Measurements from ENCODE around the gene C3orf49. TPM values are rescaled to one million over a fixed set of nuclear protein-coding genes. Genes with fewer than 3 reads are reported as not detected.

C3orf49 gene
- total RNA-seq, 4 donors from 2014 or later, result not detected

DNA sequence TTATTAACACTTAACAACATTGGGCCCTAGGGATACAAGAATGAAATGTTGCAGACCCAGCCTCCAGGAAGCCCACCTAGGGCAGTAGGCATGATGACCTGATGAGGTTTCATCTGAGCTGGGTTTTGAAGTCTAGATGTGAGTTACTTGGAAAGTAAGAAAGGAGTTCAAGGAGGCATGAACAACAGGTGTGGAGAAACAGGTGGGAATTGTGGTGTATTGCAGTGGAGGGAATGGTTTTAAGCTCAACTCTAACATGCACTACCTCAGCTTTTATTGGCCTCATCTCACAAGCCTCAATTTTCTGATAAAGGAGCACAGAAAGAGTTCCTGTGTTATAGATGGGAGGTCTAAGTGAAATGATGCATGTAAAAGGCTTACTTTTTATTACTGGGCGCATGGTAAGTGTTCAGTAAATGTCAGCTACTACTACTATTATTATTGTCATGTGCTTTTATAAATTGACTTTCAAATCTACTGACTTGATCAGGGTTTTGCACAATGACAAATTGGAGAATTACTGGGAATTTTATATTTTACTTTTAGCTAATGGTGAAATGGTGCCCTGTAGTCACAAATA, 73.8 kb downstream of the C3orf49 start:
- DNase-seq (no peak), ATAC-seq (no peak)
- in situ Hi-C loops (cut with MboI; ENCODE audit: low sequenced_read_pairs in 4 of 4), result no loop called here
- TF ChIP-seq POLR2A (IDR thresholded peaks at IDR 0.05), result no peak
- TF ChIP-seq, protein P1, sequence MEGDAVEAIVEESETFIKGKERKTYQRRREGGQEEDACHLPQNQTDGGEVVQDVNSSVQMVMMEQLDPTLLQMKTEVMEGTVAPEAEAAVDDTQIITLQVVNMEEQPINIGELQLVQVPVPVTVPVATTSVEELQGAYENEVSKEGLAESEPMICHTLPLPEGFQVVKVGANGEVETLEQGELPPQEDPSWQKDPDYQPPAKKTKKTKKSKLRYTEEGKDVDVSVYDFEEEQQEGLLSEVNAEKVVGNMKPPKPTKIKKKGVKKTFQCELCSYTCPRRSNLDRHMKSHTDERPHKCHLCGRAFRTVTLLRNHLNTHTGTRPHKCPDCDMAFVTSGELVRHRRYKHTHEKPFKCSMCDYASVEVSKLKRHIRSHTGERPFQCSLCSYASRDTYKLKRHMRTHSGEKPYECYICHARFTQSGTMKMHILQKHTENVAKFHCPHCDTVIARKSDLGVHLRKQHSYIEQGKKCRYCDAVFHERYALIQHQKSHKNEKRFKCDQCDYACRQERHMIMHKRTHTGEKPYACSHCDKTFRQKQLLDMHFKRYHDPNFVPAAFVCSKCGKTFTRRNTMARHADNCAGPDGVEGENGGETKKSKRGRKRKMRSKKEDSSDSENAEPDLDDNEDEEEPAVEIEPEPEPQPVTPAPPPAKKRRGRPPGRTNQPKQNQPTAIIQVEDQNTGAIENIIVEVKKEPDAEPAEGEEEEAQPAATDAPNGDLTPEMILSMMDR (IDR thresholded peaks at IDR 0.05 in 4 of 5, conservative IDR thresholded peaks at IDR 0.05 in 1 of 5), result no peak
- Histone ChIP-seq H3K9me3 (no peaks in the 10 kb centered on the region), H3K4me1 (peaks cover 38 to 51% of the 10 kb centered on the region in 2 donors), H3K27me3 (no peaks in the 10 kb centered on the region), H3K4me3 (no peak overlapping the region), H3K27ac (no peak overlapping the region), H3K36me3 (no peaks in the 10 kb centered on the region)
- intact Hi-C loops (cut with DNase I; ENCODE audit: low total_unique reads), result no loop called here

DNA sequence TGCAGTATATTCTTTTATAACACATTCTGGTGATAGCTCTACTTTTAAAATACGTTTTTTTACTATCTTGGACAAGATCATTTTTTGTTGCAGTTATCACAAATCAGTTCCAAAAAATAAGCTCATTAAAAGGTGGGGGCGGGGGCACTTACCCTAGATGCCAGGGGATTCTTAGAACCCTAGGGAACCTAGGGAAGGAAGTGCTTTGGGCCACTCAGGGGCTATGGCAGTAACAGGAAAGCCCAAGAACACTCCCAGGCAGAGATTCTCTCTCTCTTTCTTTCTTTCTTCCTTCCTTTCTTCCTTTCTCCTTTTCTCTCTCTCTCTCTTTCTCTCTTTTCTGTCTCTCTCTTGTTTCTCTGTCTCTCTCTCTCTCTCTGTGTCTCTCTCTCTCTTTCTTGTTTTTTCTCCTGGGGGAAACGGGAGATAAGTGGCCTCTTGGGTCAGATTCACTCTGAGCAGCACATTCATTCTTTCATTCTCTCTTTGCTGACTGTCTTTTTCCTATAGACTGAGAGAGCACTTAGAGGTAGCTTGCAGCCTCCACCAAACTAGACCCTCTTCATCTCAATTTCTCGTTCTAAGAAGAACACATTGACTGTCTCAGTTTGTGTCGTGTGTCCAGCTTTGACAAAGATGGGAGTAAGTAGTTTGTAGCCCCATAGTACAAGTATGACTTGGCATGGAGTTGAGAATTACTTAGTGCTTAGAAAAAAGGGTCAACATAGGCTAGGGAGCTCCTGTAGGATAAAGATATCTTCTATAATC, 76.5 kb downstream of the C3orf49 start:
- H3K4me1 ChIP-seq, result peaks cover 23 to 35% of the 10 kb centered on the region in 2 donors
- H3K36me3 ChIP-seq, result no peaks in the 10 kb centered on the region
- in situ Hi-C loops (cut with MboI; ENCODE audit: low sequenced_read_pairs in 4 of 4), result no loop called here
- H3K4me3 ChIP-seq, result no peak overlapping the region
- no peaks in the 10 kb centered on the region for H3K27me3 ChIP-seq
- no peak overlapping the region for H3K27ac ChIP-seq
- ATAC-seq, result no peak
- no peak for DNase-seq
- no peak for TF ChIP-seq POLR2A (IDR thresholded peaks at IDR 0.05)
- TF ChIP-seq, protein P1 (IDR thresholded peaks at IDR 0.05 in 4 of 5, conservative IDR thresholded peaks at IDR 0.05 in 1 of 5), result no peak
- no peaks in the 10 kb centered on the region for H3K9me3 ChIP-seq
- intact Hi-C loops (cut with DNase I; ENCODE audit: low total_unique reads), result no loop called here

DNA sequence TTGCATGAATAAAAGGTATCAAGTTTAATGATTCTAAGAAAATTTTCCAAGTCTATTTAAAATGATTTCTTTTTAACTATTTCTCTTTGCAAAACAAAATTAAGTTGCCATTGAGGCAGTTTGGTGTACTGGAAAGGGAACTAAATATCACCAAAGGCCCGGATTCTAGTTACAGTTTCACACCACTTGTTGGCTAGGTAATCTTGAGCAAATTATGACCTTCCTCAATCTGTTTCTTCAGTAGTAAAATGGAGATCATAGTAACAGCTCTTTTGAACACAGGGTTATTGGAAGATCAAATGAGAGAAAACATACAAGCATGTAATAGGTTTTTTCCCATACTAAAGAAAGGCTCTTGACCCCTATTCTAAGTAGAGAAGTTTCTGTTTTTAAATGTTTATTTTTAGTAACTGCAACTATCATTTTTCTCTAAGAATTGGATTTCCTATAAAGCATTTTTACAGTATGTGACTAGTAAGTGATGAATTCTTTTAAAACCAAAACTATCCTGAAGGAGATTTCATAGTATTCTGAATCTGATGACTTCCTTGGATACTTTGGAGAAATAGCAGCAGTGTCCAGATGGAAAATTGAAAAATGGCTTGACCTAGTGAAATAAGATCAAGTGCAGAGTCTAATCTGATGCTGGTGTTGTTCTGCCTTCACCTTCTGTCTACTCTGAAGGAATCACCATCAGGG, 77.4 kb downstream of the C3orf49 start:
- in situ Hi-C loops (cut with MboI; ENCODE audit: low sequenced_read_pairs in 4 of 4), result no loop called here
- DNase-seq, result no peak
- H3K9me3 ChIP-seq, result no peaks in the 10 kb centered on the region
- no peak for TF ChIP-seq POLR2A (IDR thresholded peaks at IDR 0.05)
- TF ChIP-seq, protein P1 (IDR thresholded peaks at IDR 0.05 in 4 of 5, conservative IDR thresholded peaks at IDR 0.05 in 1 of 5), result no peak
- no peaks in the 10 kb centered on the region for H3K27me3 ChIP-seq
- intact Hi-C loops (cut with DNase I; ENCODE audit: low total_unique reads), result no loop called here
- ATAC-seq, result no peak
- H3K36me3 ChIP-seq, result no peaks in the 10 kb centered on the region
- H3K4me3 ChIP-seq, result no peak overlapping the region
- no peak overlapping the region for H3K27ac ChIP-seq
- H3K4me1 ChIP-seq, result peaks cover 23 to 35% of the 10 kb centered on the region in 2 donors

Other genes starting within 250 kb of the C3orf49 start
- gene SNTN, start 166.6 kb upstream of the C3orf49 start, total RNA-seq, result not detected
- gene THOC7, start 44.5 kb downstream of the C3orf49 start, total RNA-seq, result 10 to 100 TPM; 52.0 to 74.8 (median 67.6) TPM
- 10 to 100 TPM; 14.5 to 27.4 (median 23.7) TPM for gene ATXN7, start 44.6 kb downstream of the C3orf49 start, total RNA-seq
- gene SCAANT1, start 93.1 kb downstream of the C3orf49 start, total RNA-seq, result not detected
- gene PSMD6, start 204.2 kb downstream of the C3orf49 start, total RNA-seq, result 100 to 1,000 TPM; 150 to 220 (median 180) TPM

All from gastrocnemius medialis (tissue), 4 donors.